Bronchial epithelial cell (primary cell): Measurements from ENCODE around the gene MVD. TPM values are rescaled to one million over a fixed set of nuclear protein-coding genes. Genes with fewer than 3 reads are reported as not detected.
"Not testable (repeated sequence)": the region's sequence is repeated elsewhere in the genome, so short reads cannot be mapped to it uniquely, and the experiment has no call there.

ENCODE experiments used
- DNase-seq: peaks from one replicate; pipeline ENCODE4 v3.0.0-alpha.2; 2010; ENCODE audit warnings: low read depth
- FAIRE-seq: peaks from 2 replicates; lab custom pipeline; 2011; peaks lifted over from hg19 to GRCh38; lab: Jason Lieb, UNC
- H3K27me3 ChIP-seq: 2 replicates; pipeline ENCODE4 v1.5.1; 2011; ENCODE audit warnings: low read length; ENCODE audit not compliant: control insufficient read depth, insufficient read depth
- H3K36me3 ChIP-seq: 2 replicates; pipeline ENCODE4 v1.5.1; 2011; ENCODE audit warnings: low read length; ENCODE audit not compliant: control insufficient read depth, insufficient read depth
- H3K4me3 ChIP-seq: 2 replicates; pipeline ENCODE4 v1.5.1; 2011; ENCODE audit warnings: mild to moderate bottlenecking, low read depth, low read length, control low read depth
- total RNA-seq: library from RNA; depleted of rRNA; stranded (reverse); fragments of >200 nt; gene quantifications from 2 replicates; pipeline ENCODE4 v1.2.1, GENCODE V29; 2014
- TF ChIP-seq, protein P1 (sequence below): IDR thresholded peaks from 2 replicates; pipeline ENCODE4 v1.5.1; 2011; ENCODE audit warnings: mild to moderate bottlenecking, moderate library complexity, low read length, control low read depth, inconsistent platforms; ENCODE audit not compliant: insufficient read depth, severe bottlenecking

MVD gene
- total RNA-seq, 1 donor from 2014 or later = 56.6 TPM

GRCh38 chr16:88613293-88613692 is 49.6 kb downstream of the MVD start:
- H3K27me3 ChIP-seq = no peaks in the 10 kb centered on the region
- TF ChIP-seq, protein P1, sequence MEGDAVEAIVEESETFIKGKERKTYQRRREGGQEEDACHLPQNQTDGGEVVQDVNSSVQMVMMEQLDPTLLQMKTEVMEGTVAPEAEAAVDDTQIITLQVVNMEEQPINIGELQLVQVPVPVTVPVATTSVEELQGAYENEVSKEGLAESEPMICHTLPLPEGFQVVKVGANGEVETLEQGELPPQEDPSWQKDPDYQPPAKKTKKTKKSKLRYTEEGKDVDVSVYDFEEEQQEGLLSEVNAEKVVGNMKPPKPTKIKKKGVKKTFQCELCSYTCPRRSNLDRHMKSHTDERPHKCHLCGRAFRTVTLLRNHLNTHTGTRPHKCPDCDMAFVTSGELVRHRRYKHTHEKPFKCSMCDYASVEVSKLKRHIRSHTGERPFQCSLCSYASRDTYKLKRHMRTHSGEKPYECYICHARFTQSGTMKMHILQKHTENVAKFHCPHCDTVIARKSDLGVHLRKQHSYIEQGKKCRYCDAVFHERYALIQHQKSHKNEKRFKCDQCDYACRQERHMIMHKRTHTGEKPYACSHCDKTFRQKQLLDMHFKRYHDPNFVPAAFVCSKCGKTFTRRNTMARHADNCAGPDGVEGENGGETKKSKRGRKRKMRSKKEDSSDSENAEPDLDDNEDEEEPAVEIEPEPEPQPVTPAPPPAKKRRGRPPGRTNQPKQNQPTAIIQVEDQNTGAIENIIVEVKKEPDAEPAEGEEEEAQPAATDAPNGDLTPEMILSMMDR = no peak
- no peak overlapping the region for H3K4me3 ChIP-seq
- FAIRE-seq = no peak
- peaks cover 29% of the 10 kb centered on the region for H3K36me3 ChIP-seq
- DNase-seq = no peak

- Histone ChIP-seq H3K36me3 (peaks cover 23% of the 10 kb centered on the region), H3K4me3 (no peak overlapping the region), H3K27me3 (no peaks in the 10 kb centered on the region)
- FAIRE-seq (no peak), DNase-seq (no peak)
- TF ChIP-seq, protein P1 = no peak
Measured at GRCh38 chr16:88610909-88611812, 51.7 kb downstream of the MVD start.

GRCh38 chr16:88610080-88610479 is 52.8 kb downstream of the MVD start:
- H3K4me3 ChIP-seq = no peak overlapping the region
- DNase-seq = no peak
- H3K27me3 ChIP-seq = no peaks in the 10 kb centered on the region
- FAIRE-seq = no peak
- TF ChIP-seq, protein P1 = peak; percentile 5
- H3K36me3 ChIP-seq = peaks cover 28% of the 10 kb centered on the region

- not testable (repeated sequence) for DNase-seq, FAIRE-seq, H3K4me3 ChIP-seq, H3K27me3 ChIP-seq
- H3K36me3 ChIP-seq = peaks cover 32% of the 10 kb centered on the region
Measured at GRCh38 chr16:88609426-88609825, 53.5 kb downstream of the MVD start.

DNA sequence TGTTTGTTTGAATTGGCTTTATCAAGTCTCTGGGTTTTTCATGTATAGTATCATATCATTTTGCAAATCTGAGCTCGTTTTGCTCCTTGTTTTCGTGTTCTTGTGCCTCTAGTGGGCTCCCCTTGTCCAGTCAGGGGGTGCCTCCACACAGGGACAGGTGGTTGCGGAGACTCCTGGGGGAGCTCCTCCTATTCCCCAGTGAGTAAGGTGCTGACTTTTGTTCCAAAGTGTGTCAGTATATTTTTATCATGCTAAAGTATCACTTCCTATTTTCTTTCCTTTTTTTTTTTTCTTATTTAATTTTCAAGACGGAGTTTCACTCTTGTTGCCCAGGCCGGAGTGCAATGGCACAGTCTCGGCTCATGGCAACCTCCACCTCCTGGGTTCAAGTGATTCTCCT is 54.8 kb downstream of the MVD start:
- Histone ChIP-seq H3K4me3 (no peak overlapping the region), H3K36me3 (peaks cover 32% of the 10 kb centered on the region), H3K27me3 (no peaks in the 10 kb centered on the region)
- DNase-seq = no peak
- TF ChIP-seq, protein P1 = no peak
- FAIRE-seq = no peak

GRCh38 chr16:88606148-88606757 is 56.6 kb downstream of the MVD start:
- TF ChIP-seq, protein P1 = no peak
- FAIRE-seq = no peak
- H3K36me3 ChIP-seq = peaks cover 36% of the 10 kb centered on the region

More at GRCh38 chr16:88606148-88606757, 56.6 kb downstream of the MVD start:
- no peak for DNase-seq
- H3K4me3 ChIP-seq = no peak overlapping the region
- no peaks in the 10 kb centered on the region for H3K27me3 ChIP-seq
